Spleen (tissue), 11 donors: Measurements from ENCODE around the gene CASP5. TPM values are rescaled to one million over a fixed set of nuclear protein-coding genes. Genes with fewer than 3 reads are reported as not detected.
A peak's percentile ranks its signal among the peaks of the same experiment; 100 is the strongest.
"Not testable (repeated sequence)": the region's sequence is repeated elsewhere in the genome, so short reads cannot be mapped to it uniquely, and the experiment has no call there.

Experiments
- DNase-seq: peaks from one replicate; pipeline ENCODE4 v3.0.0-alpha.2; 2020
- H3K27ac ChIP-seq, 8 donors: fragments of 200-600 bp; sonication (generic) in 7 of 8; 1 replicate in 4 of 8; 2 replicates in 4 of 8; pipeline versions ENCODE4 v1.5.0 to v1.8.0; 2016 to 2021; ENCODE audit warnings: inconsistent platforms in 4 of 8, mild to moderate bottlenecking in 4 of 8, moderate library complexity in 1 of 8
- H3K27me3 ChIP-seq, 7 donors: fragments of 200-600 bp; sonication (generic) in 6 of 7; replicated peaks in 1 of 7; 1 replicate in 4 of 7; 2 replicates in 3 of 7; pipeline versions ENCODE4 v1.5.0 to v1.8.0; 2016 to 2021; ENCODE audit warnings: inconsistent platforms in 3 of 7, mild to moderate bottlenecking in 1 of 7
- H3K36me3 ChIP-seq, 6 donors: fragments of 200-600 bp; sonication (generic) in 5 of 6; 1 replicate in 4 of 6; 2 replicates in 2 of 6; pipeline versions ENCODE4 v1.5.0 to v1.8.0; 2016 to 2021; ENCODE audit warnings: inconsistent platforms in 2 of 6
- H3K4me1 ChIP-seq, 6 donors: fragments of 200-600 bp; sonication (generic) in 5 of 6; 1 replicate in 3 of 6; 2 replicates in 3 of 6; pipeline versions ENCODE4 v1.5.0 to v1.8.0; 2016 to 2021; ENCODE audit warnings: inconsistent platforms in 3 of 6
- H3K4me3 ChIP-seq, 8 donors: fragments of 200-600 bp; sonication (generic) in 7 of 8; 1 replicate in 4 of 8; 2 replicates in 4 of 8; pipeline versions ENCODE4 v1.5.0 to v1.8.0; 2016 to 2021; ENCODE audit warnings: inconsistent platforms in 4 of 8, mild to moderate bottlenecking in 4 of 8, moderate library complexity in 2 of 8
- H3K9me3 ChIP-seq, 8 donors: fragments of 200-600 bp; sonication (generic) in 7 of 8; 1 replicate in 4 of 8; 2 replicates in 4 of 8; pipeline versions ENCODE4 v1.5.0 to v1.8.0; 2016 to 2021; ENCODE audit warnings: inconsistent platforms in 4 of 8
- CTCF ChIP-seq, 11 experiments: fragments of 200-600 bp in 7 of 11; fragments of 450-650 bp in 4 of 11; sonication (generic) in 4 of 11; IDR thresholded peaks in 8 of 11; conservative IDR thresholded peaks in 3 of 11; 1 replicate in 7 of 11; 2 replicates in 4 of 11; pipeline versions ENCODE4 v1.4.0 to v1.8.0; 2016 to 2021; ENCODE audit warnings: antibody characterized with exemption in 11 of 11, inconsistent platforms in 4 of 11, mild to moderate bottlenecking in 1 of 11
- POLR2A ChIP-seq, 3 donors: fragments of 450-650 bp; IDR thresholded peaks; one replicate each; pipeline ENCODE4 v1.5.1; 2017; ENCODE audit warnings: antibody characterized with exemption in 3 of 3, mild to moderate bottlenecking in 1 of 3
- POLR2AphosphoS5 ChIP-seq, 3 donors: sonication (generic); formaldehyde crosslinking; IDR thresholded peaks; one replicate each; pipeline ENCODE4 v1.5.1; 2017; ENCODE audit warnings: antibody characterized with exemption in 3 of 3
- WGBS, 5 donors: extraction: QIAGEN DNeasy Blood & Tissue Kit in 3 of 5; methylation state at CpG; one replicate each; pipeline versions ENCODE4 v1.1.5 to v1.1.7; 2013 to 2018; 5-methylcytosine and 5-hydroxymethylcytosine counted together
- intact Hi-C: fragments of 100-400 bp; cut with DNase I; formaldehyde crosslinking; loops from one replicate; pipeline ENCODE4 v1.15.0; 2023; ENCODE audit warnings: low total_unique reads
- polyA plus RNA-seq, 3 donors: library from polyadenylated mRNA; stranded (reverse); fragments of 200-250 nt; gene quantifications; one replicate each; pipeline ENCODE4 v1.2.1, GENCODE V29; 2013
- total RNA-seq, 7 donors: library from RNA; depleted of rRNA in 3 of 7; stranded (reverse); fragments of >200 nt in 3 of 7; fragmentation: NEBNext Ultra II Directional in 4 of 7; extraction: Animal tissue kit (Norgen Biotek cat#: 25700) in 4 of 7; gene quantifications; one replicate each; pipeline versions ENCODE4 v1.1.0 to v1.2.1, GENCODE V29; 2016 to 2021
- donor health status: healthy with polysubstance abuse.
- donor health status: DM: no; HTN: no; CAD: no; lungs with moderate emphysema.
- donor health status: DM: no; HTN: no; CAD: no.
- donor health status: Bipolar disorder and iron deficiency.
- donor health status: healthy.
- donor health status: DM: no; HTN: no; CAD: no.
- donor health status: DM: yes; HTN: yes; CAD: no.

Gene CASP5
- total and polyA plus RNA-seq, 10 donors: 1.4 to 12.5 (median 3.1) TPM

- peak in 1 of 3 donors; percentile 69 for TF ChIP-seq POLR2AphosphoS5 (IDR thresholded peaks at IDR 0.05)
- Histone ChIP-seq H3K27ac (peak within 1 kb of the TSS; percentile 72 to 91 (median 85)), H3K36me3 (peaks cover 0 to 27% (median 12%) of the 10 kb centered on the region in 6 donors), H3K4me3 (peak within 1 kb of the TSS; percentile 36 to 72 (median 46)), H3K4me1 (peaks cover 7 to 56% (median 43%) of the 10 kb centered on the region in 6 donors)
- H3K27me3 ChIP-seq, DNase-seq, intact Hi-C loops, H3K9me3 ChIP-seq: not testable (repeated sequence)
- WGBS, 5 donors: 1 to 9% (median 4%) methylated on average over 5 of the region's 5 CpGs
Measured at GRCh38 chr11:105044557-105045524, 21.9 kb upstream of the CASP5 start, which contains the start of gene CARD16. Gene CARD16 (minus strand): TSS chr11:105045335. CDS start chr11:105045297, 38 bp downstream.

DNA sequence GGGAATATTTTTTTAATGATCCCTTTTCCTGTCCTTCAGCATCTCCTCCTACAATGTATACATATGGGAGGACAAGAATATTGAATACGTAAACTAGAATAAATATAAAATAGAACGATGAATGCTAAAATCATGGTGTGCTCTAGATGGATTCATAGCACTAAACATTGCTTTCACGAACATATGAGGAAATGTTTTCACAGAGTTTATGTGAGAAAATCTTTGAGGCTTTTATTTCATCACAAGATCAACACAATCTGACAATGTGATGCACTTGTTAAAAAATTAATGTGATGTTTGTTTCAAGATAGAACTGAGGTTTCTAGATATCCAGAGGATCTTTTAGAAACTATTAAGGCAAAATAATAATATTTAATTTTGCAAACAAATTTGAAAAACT is 19.2 kb upstream of the CASP5 start:
- Histone ChIP-seq H3K4me3 (peak overlapping the region in 5 of 8 donors; percentile 19 to 72 (median 48)), H3K9me3 (no peaks in the 10 kb centered on the region), H3K4me1 (peaks cover 7 to 56% (median 43%) of the 10 kb centered on the region in 6 donors), H3K36me3 (peaks cover 0 to 49% (median 18%) of the 10 kb centered on the region in 6 donors), H3K27me3 (no peaks in the 10 kb centered on the region), H3K27ac (peak overlapping the region in 4 of 8 donors; percentile 84 to 91 (median 90))
- DNase-seq: no peak
- intact Hi-C loops: no loop called here
- WGBS, 5 donors: 50 to 82% (median 72%) methylated on average over 3 of the region's 3 CpGs
- TF ChIP-seq POLR2AphosphoS5 (IDR thresholded peaks at IDR 0.05) (no peak), CTCF (IDR thresholded peaks at IDR 0.05 in 8 of 11, conservative IDR thresholded peaks at IDR 0.05 in 3 of 11) (no peak), POLR2A (IDR thresholded peaks at IDR 0.05) (no peak)

DNA sequence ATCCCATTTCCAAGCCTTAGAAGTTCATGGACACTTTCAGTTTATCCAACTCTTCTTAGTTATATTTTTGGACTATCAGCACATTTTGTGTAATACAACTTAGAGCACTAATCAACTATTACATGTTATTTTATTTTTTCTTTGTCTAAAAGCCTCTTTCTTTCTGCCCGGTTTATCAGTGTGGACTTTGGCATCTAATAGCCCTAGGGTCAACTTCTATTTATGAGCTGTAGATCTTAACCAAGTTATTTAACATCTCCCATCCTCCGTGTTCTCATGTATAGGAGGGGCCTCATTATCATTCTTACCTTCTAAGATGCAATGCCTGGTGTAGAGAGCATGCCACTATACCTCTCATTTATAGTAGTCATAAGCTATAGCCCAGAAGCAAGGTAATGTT is 17.7 kb upstream of the CASP5 start:
- Histone ChIP-seq H3K9me3 (no peaks in the 10 kb centered on the region), H3K36me3 (peaks cover 0 to 49% (median 18%) of the 10 kb centered on the region in 6 donors), H3K4me3 (no peak overlapping the region), H3K4me1 (peaks cover 7 to 60% (median 48%) of the 10 kb centered on the region in 6 donors), H3K27ac (no peak overlapping the region), H3K27me3 (no peaks in the 10 kb centered on the region)
- WGBS, 5 donors: 76 to 98% (median 95%) methylated on average over 2 of the region's 2 CpGs
- no peak for DNase-seq
- TF ChIP-seq POLR2AphosphoS5 (IDR thresholded peaks at IDR 0.05): no peak
- TF ChIP-seq CTCF (IDR thresholded peaks at IDR 0.05 in 8 of 11, conservative IDR thresholded peaks at IDR 0.05 in 3 of 11): no peak
- TF ChIP-seq POLR2A (IDR thresholded peaks at IDR 0.05): no peak
- intact Hi-C loops: no loop called here

DNA sequence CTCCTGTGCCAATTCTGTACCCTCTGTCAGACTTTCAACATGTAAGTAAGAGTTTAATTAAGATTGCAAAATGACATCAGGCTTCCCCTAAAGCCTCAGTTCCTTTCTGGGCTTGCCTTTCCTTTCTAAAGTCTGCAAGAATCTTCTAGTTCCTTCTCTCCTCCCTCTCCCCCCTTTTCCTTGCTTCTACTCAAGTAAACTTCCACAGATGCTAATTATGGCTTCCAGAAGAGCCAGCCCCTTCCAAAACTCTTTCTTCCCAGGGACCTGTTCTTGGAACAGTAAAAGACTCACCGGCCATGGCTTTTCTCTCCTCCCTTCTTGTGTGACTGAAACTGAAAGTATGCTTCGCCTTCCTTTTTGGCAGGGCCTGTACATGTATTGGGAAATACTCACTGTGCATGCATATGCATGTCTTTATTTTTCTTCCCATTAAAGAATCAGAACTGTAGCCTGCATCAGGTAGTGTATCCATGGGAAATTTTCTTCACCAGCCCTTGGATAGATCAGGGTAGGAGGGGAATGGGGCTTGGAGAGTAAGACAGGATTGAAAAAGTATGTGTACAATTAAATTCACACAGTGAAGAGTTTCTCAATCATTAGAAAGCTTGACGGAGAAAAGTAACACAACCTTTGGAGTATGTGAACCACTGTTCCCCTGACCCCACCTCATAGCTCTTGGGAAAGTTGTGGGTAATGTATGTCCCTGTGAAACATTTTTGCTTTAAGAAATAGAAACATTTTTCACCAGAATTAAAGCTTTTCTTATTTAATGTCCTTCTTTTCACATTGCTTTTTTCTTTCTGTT is 12.0 kb upstream of the CASP5 start, which contains the start of gene CASP1:
Gene CASP1 (minus strand): TSS at position 332 of the 808 bp plus-strand sequence. CDS start 31 bp downstream, at position 301.
- peaks cover 0 to 43% (median 20%) of the 10 kb centered on the region in 6 donors for H3K36me3 ChIP-seq
- peak within 1 kb of the TSS; percentile 23 to 73 (median 46) for H3K4me3 ChIP-seq
- DNase-seq: no peak
- no peaks in the 10 kb centered on the region for H3K9me3 ChIP-seq
- peak within 1 kb of the TSS; percentile 75 to 93 (median 90) for H3K27ac ChIP-seq
- peaks cover 25 to 66% (median 53%) of the 10 kb centered on the region in 6 donors for H3K4me1 ChIP-seq
- WGBS, 5 donors: 2 to 12% (median 8%) methylated on average over 3 of the region's 3 CpGs
- intact Hi-C loops: no loop called here
- TF ChIP-seq POLR2AphosphoS5 (IDR thresholded peaks at IDR 0.05) (peak in 1 of 3 donors; percentile 79), CTCF (IDR thresholded peaks at IDR 0.05 in 8 of 11, conservative IDR thresholded peaks at IDR 0.05 in 3 of 11) (no peak), POLR2A (IDR thresholded peaks at IDR 0.05) (peak in 1 of 3 donors; percentile 44)
- H3K27me3 ChIP-seq: no peaks in the 10 kb centered on the region

DNA sequence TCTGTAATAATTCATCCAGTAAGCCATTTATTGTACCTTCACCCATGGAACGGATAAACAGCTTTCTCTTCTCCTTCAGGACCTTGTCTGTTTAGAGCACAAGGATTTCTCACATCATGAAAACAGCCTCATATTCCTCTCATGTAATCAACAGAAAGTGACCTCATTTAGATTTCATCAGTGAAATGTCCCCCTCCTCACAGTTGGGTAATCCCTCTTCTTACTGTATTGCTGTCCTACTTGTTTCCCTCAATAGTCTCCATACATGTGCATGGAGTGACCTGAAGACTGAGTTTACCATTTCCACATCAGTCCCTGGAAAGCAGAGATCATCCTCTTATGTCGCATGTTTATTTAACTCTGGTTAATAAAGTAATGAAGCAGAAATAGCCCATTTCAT is 11.4 kb upstream of the CASP5 start:
- DNase-seq, H3K9me3 ChIP-seq, H3K27me3 ChIP-seq, intact Hi-C loops: not testable (repeated sequence)
- Histone ChIP-seq H3K36me3 (peaks cover 0 to 43% (median 20%) of the 10 kb centered on the region in 6 donors), H3K4me3 (peak overlapping the region; percentile 23 to 73 (median 46)), H3K4me1 (peaks cover 25 to 71% (median 54%) of the 10 kb centered on the region in 6 donors), H3K27ac (peak overlapping the region; percentile 75 to 93 (median 90))
- WGBS, 5 donors: 32 to 57% (median 35%) methylated on average over 2 of the region's 2 CpGs
